B cell (primary cell): Measurements from ENCODE around the gene EPHB1.

ENCODE experiments used
- CTCF ChIP-seq: fragments of 200-600 bp; IDR thresholded peaks from one replicate; pipeline ENCODE4 v1.8.0; 2022; ENCODE audit warnings: antibody characterized with exemption, mild to moderate bottlenecking
- EZH2 ChIP-seq: IDR thresholded peaks from 2 replicates; pipeline ENCODE4 v1.6.1; 2012; ENCODE audit warnings: borderline replicate concordance, low read depth, mild to moderate bottlenecking, moderate library complexity, low read length; ENCODE audit not compliant: insufficient read depth, poor library complexity, severe bottlenecking

- TF ChIP-seq CTCF (no peak), EZH2 (no peak)
Observed at GRCh38 chr3:134801204-134801958, 6.3 kb downstream of the EPHB1 start.
